ENCODE results near the gene NR2E1. TPM values are rescaled to one million over a fixed set of nuclear protein-coding genes. Genes with fewer than 3 reads are reported as not detected.
A peak's percentile ranks its signal among the peaks of the same experiment; 100 is the strongest.

NR2E1 gene
- total and polyA plus RNA-seq, 3 experiments from 2014 or later = not detected

- POLR2A ChIA-PET = no interaction called here
- no peaks in the 10 kb centered on the region for H3K4me1 ChIP-seq (ENCODE audit: insufficient read depth, low read length)
- no peaks in the 10 kb centered on the region for H3K36me3 Mint-ChIP-seq
- no peaks in the 10 kb centered on the region for H3K9me3 ChIP-seq (ENCODE audit: low read length)
- H3K4me3 ChIP-seq (ENCODE audit: low read length) = no peak overlapping the region
- H3K4me1 Mint-ChIP-seq = peaks cover 7 to 13% (median 12%) of the 10 kb centered on the region in 3 donors
- peak overlapping the region; percentile 30 to 90 (median 83) for H3K4me3 Mint-ChIP-seq
- peak overlapping the region in 1 of 8 donors; percentile 31 for H3K27ac Mint-ChIP-seq
- no peaks in the 10 kb centered on the region for H3K9me3 Mint-ChIP-seq
- CTCF ChIA-PET = no interaction called here
- peaks cover 48 to 74% of the 10 kb centered on the region in 2 donors for H3K27me3 Mint-ChIP-seq
- no peak overlapping the region for H3K27ac ChIP-seq (ENCODE audit: low read depth, low read length)
- DNase-seq = no peak
- H3K36me3 ChIP-seq (ENCODE audit: insufficient read depth, low read length) = no peaks in the 10 kb centered on the region
- peaks cover 27% of the 10 kb centered on the region for H3K27me3 ChIP-seq (ENCODE audit: insufficient read depth, low read length, poor library complexity, severe bottlenecking)
Measured at GRCh38 chr6:108133594-108134179, 32.1 kb upstream of the NR2E1 start.

- CTCF ChIA-PET = no interaction called here
- Mint-ChIP-seq H3K27ac (peak overlapping the region in 1 of 8 donors; percentile 18), H3K36me3 (peaks cover 0 to 4% (median 0%) of the 10 kb centered on the region in 3 donors), H3K27me3 (peaks cover 51 to 72% of the 10 kb centered on the region in 2 donors), H3K4me3 (peak overlapping the region in 1 of 7 donors; percentile 49), H3K4me1 (peaks cover 7 to 13% (median 12%) of the 10 kb centered on the region in 3 donors), H3K9me3 (no peaks in the 10 kb centered on the region)
- no peak overlapping the region for H3K4me3 ChIP-seq (ENCODE audit: low read length)
- no peak overlapping the region for H3K27ac ChIP-seq (ENCODE audit: low read depth, low read length)
- DNase-seq = no peak
- H3K9me3 ChIP-seq (ENCODE audit: low read length) = no peaks in the 10 kb centered on the region
- H3K36me3 ChIP-seq (ENCODE audit: insufficient read depth, low read length) = no peaks in the 10 kb centered on the region
- H3K4me1 ChIP-seq (ENCODE audit: insufficient read depth, low read length) = no peaks in the 10 kb centered on the region
- H3K27me3 ChIP-seq (ENCODE audit: insufficient read depth, low read length, poor library complexity, severe bottlenecking) = peaks cover 25% of the 10 kb centered on the region
- POLR2A ChIA-PET = no interaction called here
Measured at GRCh38 chr6:108134213-108134970, 31.4 kb upstream of the NR2E1 start.

DNA sequence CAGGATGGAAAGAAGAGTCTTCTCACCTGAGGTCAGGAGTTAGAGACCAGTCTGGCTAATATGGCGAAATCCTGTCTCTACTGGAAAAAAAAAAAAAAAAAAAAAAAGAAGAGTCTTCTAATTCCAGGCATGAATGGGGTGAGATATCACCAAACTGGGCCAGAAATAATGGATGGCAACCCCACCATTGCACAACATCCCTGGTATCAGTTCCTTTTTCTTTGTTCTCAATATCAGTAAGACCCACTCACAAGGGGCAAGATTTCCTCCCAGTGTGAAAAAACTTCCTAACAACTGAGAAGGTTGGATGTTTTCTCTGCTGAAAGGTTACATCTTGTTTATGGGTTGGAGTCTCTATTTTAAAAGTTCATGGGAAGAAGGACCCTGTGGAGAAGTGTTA, 23.6 kb upstream of the NR2E1 start:
- DNase-seq = no peak
- POLR2A ChIA-PET = no interaction called here
- no peak overlapping the region for H3K27ac ChIP-seq (ENCODE audit: low read depth, low read length)
- no peak overlapping the region for H3K4me3 Mint-ChIP-seq
- peaks cover 8% of the 10 kb centered on the region for H3K27me3 ChIP-seq (ENCODE audit: insufficient read depth, low read length, poor library complexity, severe bottlenecking)
- peaks cover 18 to 59% of the 10 kb centered on the region in 2 donors for H3K27me3 Mint-ChIP-seq
- H3K27ac Mint-ChIP-seq = no peak overlapping the region
- H3K36me3 Mint-ChIP-seq = peaks cover 0 to 10% (median 0%) of the 10 kb centered on the region in 3 donors
- H3K4me1 ChIP-seq (ENCODE audit: insufficient read depth, low read length) = no peaks in the 10 kb centered on the region
- no peak overlapping the region for H3K4me3 ChIP-seq (ENCODE audit: low read length)
- H3K9me3 ChIP-seq (ENCODE audit: low read length) = no peaks in the 10 kb centered on the region
- H3K36me3 ChIP-seq (ENCODE audit: insufficient read depth, low read length) = no peaks in the 10 kb centered on the region
- no peaks in the 10 kb centered on the region for H3K4me1 Mint-ChIP-seq
- CTCF ChIA-PET = no interaction called here
- no peaks in the 10 kb centered on the region for H3K9me3 Mint-ChIP-seq

DNA sequence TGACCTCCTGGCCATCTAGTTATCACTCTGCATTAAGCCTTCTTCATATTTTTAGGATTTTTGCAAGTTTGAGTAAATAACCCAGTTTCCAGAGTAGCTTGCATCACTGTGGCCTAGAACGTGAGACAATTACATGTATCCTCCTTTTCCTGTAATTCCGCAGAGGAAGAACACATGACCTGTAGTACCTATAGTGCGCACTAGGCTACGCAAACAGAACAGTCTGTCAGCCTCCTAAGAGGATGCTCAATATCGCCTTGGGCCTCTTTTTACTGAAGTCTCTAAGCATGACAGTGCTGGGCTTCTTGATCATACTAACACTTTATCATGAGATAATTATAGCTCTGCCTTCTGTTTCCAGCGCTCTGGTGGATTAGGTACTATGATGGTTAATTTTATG, 20.2 kb upstream of the NR2E1 start:
- Histone ChIP-seq H3K36me3 (ENCODE audit: insufficient read depth, low read length) (no peaks in the 10 kb centered on the region), H3K27ac (ENCODE audit: low read depth, low read length) (no peak overlapping the region), H3K27me3 (ENCODE audit: insufficient read depth, low read length, poor library complexity, severe bottlenecking) (peaks cover 17% of the 10 kb centered on the region), H3K4me3 (ENCODE audit: low read length) (no peak overlapping the region), H3K9me3 (ENCODE audit: low read length) (no peaks in the 10 kb centered on the region), H3K4me1 (ENCODE audit: insufficient read depth, low read length) (no peaks in the 10 kb centered on the region)
- no peak for DNase-seq
- ChIA-PET CTCF (no interaction called here), POLR2A (no interaction called here)
- Mint-ChIP-seq H3K4me3 (no peak overlapping the region), H3K27ac (no peak overlapping the region), H3K27me3 (peaks cover 24 to 63% of the 10 kb centered on the region in 2 donors), H3K9me3 (peaks cover 0 to 6% (median 2%) of the 10 kb centered on the region in 5 donors), H3K36me3 (peaks cover 0 to 10% (median 0%) of the 10 kb centered on the region in 3 donors), H3K4me1 (no peaks in the 10 kb centered on the region)

DNA sequence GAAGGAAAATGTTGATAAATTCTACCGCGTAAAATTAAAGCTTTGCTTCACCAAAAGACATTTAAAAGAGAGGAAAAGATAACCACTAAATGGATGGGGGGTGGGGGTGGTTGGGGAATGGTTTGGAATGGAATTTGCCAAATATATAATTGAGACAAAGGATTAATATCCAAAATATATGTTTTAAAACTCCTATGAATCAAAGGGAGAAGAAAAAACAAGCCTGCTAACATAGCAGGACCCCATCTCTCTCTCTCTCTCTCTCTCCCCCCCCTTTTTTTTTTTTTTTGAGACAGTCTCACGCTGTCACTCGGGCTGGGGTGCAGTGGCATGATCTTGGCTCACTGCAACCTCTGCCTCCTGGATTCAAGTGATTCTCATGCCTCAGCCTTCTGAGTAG, 13.4 kb upstream of the NR2E1 start:
- H3K36me3 ChIP-seq (ENCODE audit: insufficient read depth, low read length) = no peaks in the 10 kb centered on the region
- ChIA-PET POLR2A (no interaction called here), CTCF (interaction anchor here (1.1 kb wide), 1 partner anchor 25 kb away, joined by 3 read pairs; no protein-coding TSS in a partner anchor)
- H3K4me3 ChIP-seq (ENCODE audit: low read length) = no peak overlapping the region
- Mint-ChIP-seq H3K9me3 (peaks cover 0 to 6% (median 2%) of the 10 kb centered on the region in 5 donors), H3K36me3 (peaks cover 0 to 6% (median 1%) of the 10 kb centered on the region in 3 donors), H3K4me1 (peaks cover 4 to 10% (median 10%) of the 10 kb centered on the region in 3 donors), H3K4me3 (no peak overlapping the region), H3K27ac (no peak overlapping the region), H3K27me3 (peaks cover 62 to 78% of the 10 kb centered on the region in 2 donors)
- no peak overlapping the region for H3K27ac ChIP-seq (ENCODE audit: low read depth, low read length)
- H3K4me1 ChIP-seq (ENCODE audit: insufficient read depth, low read length) = peaks cover 10% of the 10 kb centered on the region
- H3K9me3 ChIP-seq (ENCODE audit: low read length) = no peaks in the 10 kb centered on the region
- H3K27me3 ChIP-seq (ENCODE audit: insufficient read depth, low read length, poor library complexity, severe bottlenecking) = peaks cover 27% of the 10 kb centered on the region
- no peak for DNase-seq

GRCh38 chr6:108156180-108156937, 9.5 kb upstream of the NR2E1 start:
- CTCF ChIA-PET = no interaction called here
- Mint-ChIP-seq H3K4me1 (peaks cover 10 to 19% (median 17%) of the 10 kb centered on the region in 3 donors), H3K9me3 (peaks cover 0 to 3% (median 0%) of the 10 kb centered on the region in 5 donors), H3K27ac (peak overlapping the region in 1 of 8 donors; percentile 25), H3K27me3 (peaks cover 68 to 82% of the 10 kb centered on the region in 2 donors), H3K4me3 (peak overlapping the region in 5 of 7 donors; percentile 56 to 78 (median 68)), H3K36me3 (peaks cover 0 to 3% (median 0%) of the 10 kb centered on the region in 3 donors)
- POLR2A ChIA-PET = interaction anchor here (0.5 kb wide), 1 partner anchor 1324 kb away, joined by 3 read pairs; no protein-coding TSS in a partner anchor
- H3K36me3 ChIP-seq (ENCODE audit: insufficient read depth, low read length) = no peaks in the 10 kb centered on the region
- peaks cover 39% of the 10 kb centered on the region for H3K27me3 ChIP-seq (ENCODE audit: insufficient read depth, low read length, poor library complexity, severe bottlenecking)
- DNase-seq = no peak
- no peak overlapping the region for H3K27ac ChIP-seq (ENCODE audit: low read depth, low read length)
- H3K4me1 ChIP-seq (ENCODE audit: insufficient read depth, low read length) = peaks cover 17% of the 10 kb centered on the region
- H3K9me3 ChIP-seq (ENCODE audit: low read length) = no peaks in the 10 kb centered on the region
- no peak overlapping the region for H3K4me3 ChIP-seq (ENCODE audit: low read length)

GRCh38 chr6:108156938-108157233, 8.9 kb upstream of the NR2E1 start:
- Mint-ChIP-seq H3K9me3 (peaks cover 0 to 3% (median 0%) of the 10 kb centered on the region in 5 donors), H3K27ac (peak overlapping the region in 1 of 8 donors; percentile 35), H3K4me1 (peaks cover 10 to 19% (median 17%) of the 10 kb centered on the region in 3 donors), H3K27me3 (peaks cover 72 to 86% of the 10 kb centered on the region in 2 donors), H3K36me3 (peaks cover 0 to 3% (median 0%) of the 10 kb centered on the region in 3 donors), H3K4me3 (peak overlapping the region in 6 of 7 donors; percentile 48 to 78 (median 67))
- H3K36me3 ChIP-seq (ENCODE audit: insufficient read depth, low read length) = no peaks in the 10 kb centered on the region
- CTCF ChIA-PET = no interaction called here
- peaks cover 17% of the 10 kb centered on the region for H3K4me1 ChIP-seq (ENCODE audit: insufficient read depth, low read length)
- H3K27ac ChIP-seq (ENCODE audit: low read depth, low read length) = no peak overlapping the region
- H3K27me3 ChIP-seq (ENCODE audit: insufficient read depth, low read length, poor library complexity, severe bottlenecking) = peaks cover 45% of the 10 kb centered on the region
- no peak overlapping the region for H3K4me3 ChIP-seq (ENCODE audit: low read length)
- POLR2A ChIA-PET = no interaction called here
- no peak for DNase-seq
- H3K9me3 ChIP-seq (ENCODE audit: low read length) = no peaks in the 10 kb centered on the region

Measured in CD8-positive, alpha-beta memory T cell (primary cell).